GM19397 (cell line): ENCODE results near the gene ICAM2.

ENCODE experiments used
- ATAC-seq: cut with Tn5 transposase; IDR thresholded peaks from one replicate; pipeline ENCODE4 v1.9.1; 2021; ENCODE audit warnings: mild to moderate bottlenecking, moderate library complexity; ENCODE audit not compliant: unreplicated experiment

ICAM2 gene

DNA sequence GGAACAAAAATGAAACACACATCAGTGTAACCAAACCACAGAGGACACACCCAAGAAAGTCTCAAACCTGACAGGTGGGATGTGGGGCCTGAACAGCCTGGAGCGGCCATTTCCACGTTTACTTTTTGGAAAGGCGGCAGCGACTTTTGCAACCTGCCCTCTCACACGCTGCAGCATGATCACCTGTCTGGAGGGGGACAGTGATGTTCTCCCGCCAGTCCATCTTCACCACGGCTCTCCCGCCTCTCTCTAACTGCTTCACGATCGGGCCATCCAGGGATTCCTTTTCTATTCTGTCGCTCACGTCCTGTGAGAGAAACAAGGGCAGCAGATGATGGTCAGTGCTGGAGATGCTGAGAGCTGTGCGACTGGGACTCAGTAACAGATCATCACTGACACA is 24.7 kb upstream of the ICAM2 start:
- no peak for ATAC-seq

DNA sequence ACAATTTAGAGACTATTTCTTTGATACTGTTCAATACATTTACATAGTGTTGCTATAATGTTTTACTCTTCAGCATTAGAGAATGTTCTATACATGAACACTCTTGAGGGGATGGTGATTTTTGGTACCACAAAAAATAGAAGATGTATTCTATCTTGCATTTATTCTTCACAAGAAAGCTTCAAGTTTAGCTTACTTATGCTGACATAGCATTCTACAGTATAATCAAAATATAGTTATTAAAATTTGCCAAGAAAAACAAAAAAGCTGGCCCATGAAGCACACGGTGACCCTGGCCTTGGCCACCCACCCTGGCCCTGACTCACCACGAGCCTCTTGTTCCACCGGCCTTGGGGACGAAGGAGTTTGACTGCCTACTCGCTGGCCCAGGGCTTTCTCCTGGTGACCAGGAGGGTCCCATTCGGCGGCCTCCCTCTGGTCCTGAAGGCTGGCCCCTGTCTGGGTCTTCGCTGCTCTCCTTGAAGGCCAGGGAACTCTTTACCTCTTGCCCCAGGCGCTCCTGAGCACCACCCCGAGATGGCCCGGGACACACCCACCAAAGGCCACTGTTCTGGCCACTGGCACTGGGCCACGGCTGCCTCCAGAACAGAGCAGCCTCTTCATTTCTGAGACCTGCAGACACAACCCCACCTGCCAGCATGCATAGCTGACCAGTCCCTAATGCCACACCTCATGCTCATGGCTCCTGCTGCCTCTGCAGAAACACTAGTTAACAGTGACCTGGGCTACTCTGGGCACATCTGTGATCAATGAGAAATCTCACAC is 22.5 kb upstream of the ICAM2 start:
- no peak for ATAC-seq

DNA sequence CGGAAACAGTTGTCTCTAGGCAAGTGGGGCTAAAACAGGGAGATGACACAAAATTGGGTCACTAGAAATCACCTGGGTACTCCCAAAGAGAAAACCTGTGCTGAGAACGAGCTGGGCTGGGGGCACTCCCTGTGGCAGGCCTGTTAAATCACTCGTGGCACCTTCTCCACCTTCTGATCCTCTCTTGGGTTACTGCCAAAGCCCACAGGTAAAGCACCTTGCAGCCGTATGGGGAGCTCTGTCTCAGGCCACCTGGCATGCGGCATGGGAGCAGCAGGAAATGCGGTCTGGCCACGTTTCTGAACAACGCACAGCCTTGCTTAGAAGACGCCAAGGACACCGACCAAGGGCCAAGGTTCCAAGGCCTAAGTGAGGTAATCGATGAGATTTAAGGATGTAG is 21.5 kb upstream of the ICAM2 start:
- ATAC-seq: no peak

DNA sequence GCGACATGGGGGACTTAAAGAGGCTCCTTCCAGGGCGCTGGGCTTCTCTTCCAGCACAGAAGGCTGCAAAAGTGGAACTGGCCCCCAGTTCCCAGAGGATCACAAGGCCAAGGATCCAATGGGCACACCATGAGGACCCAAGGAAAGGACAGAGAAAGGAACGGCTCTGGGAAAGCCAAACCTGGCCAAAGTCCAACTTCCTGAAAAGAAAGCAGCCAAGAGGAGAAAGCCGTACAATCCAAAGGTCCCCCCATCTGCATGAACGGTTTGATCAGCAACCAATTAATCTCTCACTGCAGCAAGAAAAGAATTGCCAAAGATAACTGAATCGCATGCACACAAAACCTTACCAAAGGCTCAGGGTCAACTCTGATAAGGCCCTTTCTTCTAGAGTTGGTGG is 19.8 kb upstream of the ICAM2 start:
- no peak for ATAC-seq

GRCh38 chr17:64039106-64039400 is 18.6 kb upstream of the ICAM2 start:
- ATAC-seq: no peak

- ATAC-seq: no peak
Observed at GRCh38 chr17:64038331-64039105, 18.1 kb upstream of the ICAM2 start.

GRCh38 chr17:64037802-64038201 is 17.4 kb upstream of the ICAM2 start:
- ATAC-seq: no peak

DNA sequence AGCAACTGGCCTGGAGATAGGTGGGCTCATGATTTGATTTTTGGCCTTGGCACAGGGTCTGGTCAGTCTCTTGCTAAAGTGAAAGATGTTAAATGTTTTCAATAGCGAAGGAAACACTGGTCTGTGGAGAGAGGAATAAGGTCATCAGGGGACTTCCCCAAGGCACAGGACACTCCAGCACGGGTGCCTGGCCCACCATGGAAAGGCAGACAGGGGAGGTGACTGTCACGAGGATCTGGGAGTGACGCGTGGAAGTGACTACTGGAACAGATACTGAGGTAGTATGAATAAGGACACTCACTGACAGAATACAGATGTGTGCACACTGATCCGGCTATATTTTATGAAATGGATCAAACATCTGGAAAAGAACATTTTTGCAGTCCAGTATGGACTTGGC is 16.7 kb upstream of the ICAM2 start:
- no peak for ATAC-seq

GRCh38 chr17:64036198-64036922 is 15.9 kb upstream of the ICAM2 start:
- no peak for ATAC-seq

DNA sequence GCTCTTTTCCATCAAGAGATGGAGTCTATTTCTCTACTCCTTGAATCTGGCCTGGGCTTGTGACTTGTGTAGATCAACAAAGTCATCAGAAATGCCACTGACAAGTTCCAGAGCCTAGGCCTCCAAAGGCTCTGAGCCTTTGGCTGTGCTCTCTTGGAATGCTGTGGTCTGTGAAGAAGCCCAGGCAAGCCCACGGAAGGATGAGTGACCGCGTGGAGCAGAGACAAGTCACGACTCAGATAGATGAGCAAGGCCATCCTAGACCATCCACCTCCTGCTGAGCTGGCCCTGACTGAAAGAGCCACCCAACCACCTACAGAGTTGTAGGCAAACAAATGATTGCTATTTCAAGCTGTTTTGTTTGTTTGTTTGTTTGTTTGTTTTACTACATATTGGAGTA is 11.6 kb upstream of the ICAM2 start:
- no peak for ATAC-seq

DNA sequence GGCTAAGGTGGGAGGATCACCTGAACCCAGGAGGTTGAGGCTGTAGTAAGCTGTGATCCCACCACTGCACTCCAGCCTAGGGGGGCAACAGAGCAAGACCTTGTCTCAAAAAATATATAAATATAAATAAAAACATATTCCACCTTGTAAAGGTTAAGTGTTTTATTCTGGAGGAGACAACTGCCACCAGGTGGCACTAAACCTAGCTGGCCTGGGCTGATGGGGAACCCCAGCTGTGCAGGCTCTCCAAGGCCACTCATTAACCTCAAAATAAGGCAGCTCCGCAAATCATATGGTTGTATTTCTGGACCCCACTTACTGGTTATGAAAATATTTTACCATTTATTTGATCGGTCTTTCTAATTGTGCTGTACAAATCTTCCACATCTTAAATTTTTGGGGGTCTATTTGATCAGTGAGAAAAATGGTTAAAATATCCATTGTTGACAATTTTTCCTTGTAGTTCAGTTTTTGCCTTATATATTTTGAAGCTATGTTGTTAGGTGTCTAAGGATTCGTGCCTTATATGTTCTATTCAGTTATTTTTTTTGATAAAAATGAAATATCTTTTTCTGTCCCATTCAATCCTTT is 8.5 kb upstream of the ICAM2 start:
- ATAC-seq: no peak

DNA sequence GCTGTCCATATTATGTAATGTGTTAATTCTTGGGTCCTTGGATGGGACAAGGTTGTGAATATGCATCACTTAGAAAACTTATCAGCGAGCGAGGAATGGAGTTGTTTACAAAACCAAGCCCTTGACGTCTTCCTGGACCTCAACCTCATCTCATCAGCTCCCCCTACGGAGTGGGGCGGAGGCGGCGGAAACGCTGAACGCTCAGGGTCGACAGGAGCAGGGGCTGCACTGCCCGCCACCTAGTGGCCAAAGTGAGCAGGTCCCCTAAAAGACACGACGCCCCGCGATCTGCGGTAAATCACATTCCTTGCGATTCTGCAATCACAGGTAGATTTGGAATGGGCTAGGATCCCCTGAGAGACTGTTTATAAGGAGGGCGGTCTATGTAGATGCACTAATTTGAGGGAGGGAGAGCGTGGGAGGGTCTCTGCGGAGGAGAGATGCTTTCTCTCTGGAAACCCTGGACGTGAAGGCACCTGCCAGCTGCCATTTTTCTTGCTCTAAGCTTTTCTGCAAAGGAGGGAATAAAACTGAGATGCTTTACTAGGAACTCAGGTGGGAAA is 5.4 kb upstream of the ICAM2 start:
- ATAC-seq: peak; percentile 66

DNA sequence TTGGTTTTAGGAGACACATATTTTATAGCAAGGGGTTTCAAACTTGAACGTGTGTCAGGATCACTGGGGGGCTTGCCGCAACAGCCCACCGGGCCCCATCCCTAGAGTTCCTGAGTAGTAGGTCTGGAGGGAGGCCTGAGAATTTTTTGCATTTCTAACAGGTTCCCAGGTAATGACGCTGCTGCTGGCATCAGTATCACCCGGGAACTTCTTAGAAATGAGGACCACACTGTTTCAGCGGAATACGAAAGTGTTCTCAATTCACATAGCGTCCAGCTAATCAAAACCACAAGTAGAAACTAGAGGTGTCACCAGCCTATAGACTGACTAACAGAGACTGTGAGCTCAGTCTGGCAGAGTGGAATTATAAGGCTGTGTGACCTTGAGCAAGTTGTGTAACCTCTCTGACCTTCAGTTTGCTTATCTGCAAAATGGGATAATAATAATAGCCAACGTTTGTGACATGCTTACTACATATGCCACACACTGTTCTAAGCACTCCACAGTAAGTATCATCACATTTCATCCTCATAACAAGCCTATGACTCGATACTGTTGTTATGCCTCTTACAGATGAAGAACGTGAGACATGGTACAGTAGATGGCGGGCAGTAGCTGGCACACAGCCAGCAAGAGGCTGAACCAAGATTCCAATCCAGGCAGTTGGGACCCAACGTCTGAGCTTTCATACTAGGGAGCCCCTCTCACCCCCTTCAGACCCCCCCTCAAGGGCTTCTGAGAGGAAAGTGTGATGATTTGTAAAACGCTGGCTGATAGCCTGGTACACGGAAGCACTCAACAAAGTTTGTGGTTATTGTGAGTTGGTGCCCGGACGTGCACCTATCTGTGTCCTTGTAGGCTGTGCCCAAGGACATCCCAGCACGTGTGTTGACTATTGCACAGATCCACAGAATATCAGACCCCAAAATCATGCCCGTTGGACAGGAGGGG is 4.6 kb upstream of the ICAM2 start:
- no peak for ATAC-seq

- ATAC-seq: no peak
Observed at GRCh38 chr17:64024215-64024654, 3.8 kb upstream of the ICAM2 start.

DNA sequence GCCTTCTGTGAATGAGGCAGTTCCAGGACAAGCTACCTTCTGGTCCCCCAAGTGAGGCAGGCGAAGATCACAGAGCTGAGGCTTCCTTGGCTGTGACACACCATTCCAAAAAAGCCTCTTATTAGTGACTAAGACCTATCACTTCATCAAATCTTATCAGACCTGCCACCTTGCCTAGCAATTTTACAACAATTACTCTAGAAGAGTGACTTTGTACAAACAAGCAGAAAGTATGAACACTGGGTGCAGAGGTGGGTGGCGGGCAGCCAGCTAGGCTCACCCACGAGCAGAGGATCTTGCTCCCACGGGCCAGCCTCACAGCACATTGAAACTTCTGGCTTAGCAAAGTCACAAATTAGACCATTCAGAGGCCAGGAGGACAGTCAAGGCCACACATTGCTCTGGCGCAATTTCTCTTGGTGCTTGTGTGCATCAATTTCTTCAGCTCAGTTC is 2.2 kb upstream of the ICAM2 start:
- ATAC-seq: no peak

- ATAC-seq: peak; percentile 6
Observed at GRCh38 chr17:64019551-64019961, 877 bp downstream of the ICAM2 start.

- no peak for ATAC-seq
Observed at GRCh38 chr17:64017381-64017980, 3.0 kb downstream of the ICAM2 start.

- no peak for ATAC-seq
Observed at GRCh38 chr17:64016974-64017373, 3.5 kb downstream of the ICAM2 start.

DNA sequence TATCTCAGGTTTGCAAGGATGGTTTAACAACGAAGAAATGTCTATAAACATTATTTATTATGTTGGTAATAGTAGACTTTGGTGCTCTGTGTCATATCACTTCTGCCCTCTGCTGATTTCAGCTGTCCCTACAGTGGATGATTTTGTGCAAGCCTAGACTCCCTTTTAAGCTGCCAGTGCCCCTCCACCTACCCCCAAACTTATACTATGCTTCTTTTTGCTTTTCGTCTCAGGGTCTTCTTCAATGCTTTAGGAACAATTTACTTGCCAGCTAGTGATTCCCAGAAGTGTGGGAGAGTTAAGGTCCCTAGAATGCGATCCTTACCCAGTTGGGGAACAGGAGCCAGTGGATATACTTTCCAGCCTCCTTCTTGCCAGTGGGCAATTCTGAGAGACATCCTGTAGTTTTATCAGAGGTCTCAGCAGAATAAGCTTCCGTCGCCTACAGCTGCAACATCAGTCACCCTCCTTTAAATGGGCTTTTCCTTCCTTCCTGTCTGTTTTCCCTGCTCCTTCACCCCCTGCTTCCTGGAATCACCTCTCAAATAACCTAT is 4.1 kb downstream of the ICAM2 start:
- no peak for ATAC-seq
